HepG2 (cell line): Measurements from ENCODE around the gene SLC23A3. TPM values are rescaled to one million over a fixed set of nuclear protein-coding genes. Genes with fewer than 3 reads are reported as not detected.

Source experiments
- ATF1 ChIP-seq: IDR thresholded peaks from 2 replicates; pipeline ENCODE4 v1.6.1; 2016; ENCODE audit warnings: mild to moderate bottlenecking, control low read depth
- CBFB ChIP-seq: sonication (generic); formaldehyde crosslinking; IDR thresholded peaks from 2 replicates; pipeline ENCODE4 v1.4.0; 2020; ENCODE audit warnings: missing genetic modification reagents
- CREB3 ChIP-seq: sonication (generic); formaldehyde crosslinking; IDR thresholded peaks from 2 replicates; pipeline ENCODE4 v1.5.0; 2020; ENCODE audit warnings: missing genetic modification reagents
- GATA4 ChIP-seq: sonication (generic); IDR thresholded peaks from 2 replicates; pipeline ENCODE4 v1.6.1; 2016; ENCODE audit warnings: antibody characterized with exemption, low read depth, borderline replicate concordance
- PHF8 ChIP-seq: sonication (generic); formaldehyde crosslinking; IDR thresholded peaks from 2 replicates; pipeline ENCODE4 v1.5.0; 2020; ENCODE audit warnings: missing genetic modification reagents
- RARA ChIP-seq: IDR thresholded peaks from 2 replicates; pipeline ENCODE4 v1.6.1; 2016; ENCODE audit warnings: missing genetic modification reagents, missing compliant biosample characterization
- TBL1XR1 ChIP-seq: fragments of 150-350 bp; IDR thresholded peaks from 2 replicates; pipeline ENCODE4 v1.6.1; 2014; ENCODE audit warnings: borderline replicate concordance, low read length; ENCODE audit not compliant: partially characterized antibody
- ZFP36L1 ChIP-seq: sonication (generic); formaldehyde crosslinking; IDR thresholded peaks from 2 replicates; pipeline ENCODE4 v1.8.0; 2022; ENCODE audit warnings: mild to moderate bottlenecking, missing genetic modification reagents, moderate library complexity
- ZNF430 ChIP-seq: sonication (generic); formaldehyde crosslinking; IDR thresholded peaks from 2 replicates; pipeline ENCODE4 v1.9.0; 2021; ENCODE audit warnings: mild to moderate bottlenecking, missing genetic modification reagents
- ZNF556 ChIP-seq: sonication (generic); formaldehyde crosslinking; IDR thresholded peaks from 2 replicates; pipeline ENCODE4 v1.4.0; 2020; ENCODE audit warnings: mild to moderate bottlenecking, missing genetic modification reagents, borderline replicate concordance
- ZNF691 ChIP-seq: sonication (generic); formaldehyde crosslinking; IDR thresholded peaks from 2 replicates; pipeline ENCODE4 v1.4.0; 2020; ENCODE audit warnings: missing genetic modification reagents, low read depth, mild to moderate bottlenecking, borderline replicate concordance
- ZSCAN9 ChIP-seq: IDR thresholded peaks from 2 replicates; pipeline ENCODE4 v1.6.1; 2016; ENCODE audit warnings: borderline replicate concordance
- polyA plus RNA-seq, 8 experiments: library from polyadenylated mRNA; depleted of rRNA in 3 of 8; stranded (reverse) in 7 of 8; unstranded in 1 of 8; fragments of >200 nt; fragmentation: Illumina TruSeq in 4 of 8; extraction: Trizol in 4 of 8; gene quantifications; 2 replicates each; pipeline versions ENCODE4 v1.2.1 to v1.2.3, GENCODE V29; 2011 to 2016; ENCODE audit warnings: low read depth in 4 of 8, missing spikeins in 1 of 8, mixed read lengths in 1 of 8; ENCODE audit not compliant: insufficient read depth in 1 of 8
- total RNA-seq, 5 experiments: library from RNA; depleted of rRNA; stranded (reverse); fragments of >200 nt; fragmentation: Illumina TruSeq; extraction: Trizol; gene quantifications; 2 replicates each; pipeline ENCODE4 v1.2.3, GENCODE V29; 2016; ENCODE audit warnings: low read depth in 1 of 5
- TF ChIP-seq, protein P1 (sequence below): sonication (generic); formaldehyde crosslinking; IDR thresholded peaks from 2 replicates; pipeline ENCODE4 v1.9.0; 2021; ENCODE audit warnings: missing genetic modification reagents, mild to moderate bottlenecking, borderline replicate concordance
- TF ChIP-seq, protein P2 (sequence below): sonication (generic); formaldehyde crosslinking; IDR thresholded peaks from 2 replicates; pipeline ENCODE4 v1.4.0; 2020; ENCODE audit warnings: missing genetic modification reagents
- TF ChIP-seq, protein P3 (sequence below): sonication (generic); formaldehyde crosslinking; IDR thresholded peaks from 2 replicates; pipeline ENCODE4 v1.5.1; 2020; ENCODE audit warnings: mild to moderate bottlenecking, moderate library complexity, missing genetic modification reagents
- TF ChIP-seq, protein P4 (sequence below): sonication (generic); formaldehyde crosslinking; IDR thresholded peaks from 2 replicates; pipeline ENCODE4 v1.4.0; 2020; ENCODE audit warnings: mild to moderate bottlenecking, low read depth, missing genetic modification reagents
- TF ChIP-seq, protein P5 (sequence below): sonication (generic); formaldehyde crosslinking; IDR thresholded peaks from 2 replicates; pipeline ENCODE4 v1.9.0; 2021; ENCODE audit warnings: missing genetic modification reagents, mild to moderate bottlenecking, borderline replicate concordance

Gene SLC23A3
- total and polyA plus RNA-seq, 2 of the 13 experiments (the other 11 are each of a cell fraction or from before 2014, with no cell fraction given), result 0.38 to 0.78 TPM

DNA sequence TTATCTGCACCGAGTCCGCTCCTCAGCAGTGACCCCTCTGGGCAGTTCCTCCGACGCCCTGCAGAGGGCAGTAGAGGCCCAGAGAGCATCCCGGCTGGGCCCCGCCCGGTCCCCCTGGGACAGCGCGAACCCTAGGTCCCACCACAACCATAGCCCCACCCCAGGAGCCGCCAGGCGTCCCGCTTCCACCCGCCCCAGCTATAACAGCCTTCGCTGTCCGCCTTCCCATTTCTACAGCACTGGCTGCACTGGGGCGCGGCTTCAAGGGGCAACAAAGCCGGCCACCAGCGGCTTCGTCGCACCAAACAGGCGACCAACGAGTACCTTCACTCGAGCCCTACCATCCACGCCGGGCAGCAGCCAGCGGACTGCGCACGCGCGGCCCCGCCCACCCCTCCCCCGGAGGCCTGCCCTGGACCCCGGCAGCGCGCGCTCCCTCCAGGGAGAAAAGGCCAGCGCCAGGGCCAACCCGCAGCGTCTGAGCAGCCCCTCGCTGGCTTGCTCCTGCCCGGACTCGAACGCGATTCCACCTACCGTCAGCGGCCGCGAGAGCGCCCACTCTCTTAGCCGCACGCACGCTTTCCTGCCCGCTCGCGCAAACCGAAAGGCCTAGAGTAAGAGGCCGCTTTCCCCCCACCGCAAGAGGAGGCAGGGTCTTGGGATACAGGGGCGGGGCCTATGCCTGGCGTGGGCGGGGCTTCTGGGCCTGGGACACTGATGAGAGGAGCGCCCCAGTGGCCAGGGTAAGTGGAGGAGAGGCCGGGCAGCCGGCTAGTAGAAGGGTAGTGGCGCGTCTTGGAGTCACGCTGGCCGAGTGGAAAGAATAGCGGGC is 9.4 kb downstream of the SLC23A3 start, which contains the start of gene NHEJ1 (continued):
- TF ChIP-seq, protein P1, sequence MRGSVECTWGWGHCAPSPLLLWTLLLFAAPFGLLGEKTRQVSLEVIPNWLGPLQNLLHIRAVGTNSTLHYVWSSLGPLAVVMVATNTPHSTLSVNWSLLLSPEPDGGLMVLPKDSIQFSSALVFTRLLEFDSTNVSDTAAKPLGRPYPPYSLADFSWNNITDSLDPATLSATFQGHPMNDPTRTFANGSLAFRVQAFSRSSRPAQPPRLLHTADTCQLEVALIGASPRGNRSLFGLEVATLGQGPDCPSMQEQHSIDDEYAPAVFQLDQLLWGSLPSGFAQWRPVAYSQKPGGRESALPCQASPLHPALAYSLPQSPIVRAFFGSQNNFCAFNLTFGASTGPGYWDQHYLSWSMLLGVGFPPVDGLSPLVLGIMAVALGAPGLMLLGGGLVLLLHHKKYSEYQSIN (CRISPR knock-in tag), result no peak
- TF ChIP-seq, protein P2, sequence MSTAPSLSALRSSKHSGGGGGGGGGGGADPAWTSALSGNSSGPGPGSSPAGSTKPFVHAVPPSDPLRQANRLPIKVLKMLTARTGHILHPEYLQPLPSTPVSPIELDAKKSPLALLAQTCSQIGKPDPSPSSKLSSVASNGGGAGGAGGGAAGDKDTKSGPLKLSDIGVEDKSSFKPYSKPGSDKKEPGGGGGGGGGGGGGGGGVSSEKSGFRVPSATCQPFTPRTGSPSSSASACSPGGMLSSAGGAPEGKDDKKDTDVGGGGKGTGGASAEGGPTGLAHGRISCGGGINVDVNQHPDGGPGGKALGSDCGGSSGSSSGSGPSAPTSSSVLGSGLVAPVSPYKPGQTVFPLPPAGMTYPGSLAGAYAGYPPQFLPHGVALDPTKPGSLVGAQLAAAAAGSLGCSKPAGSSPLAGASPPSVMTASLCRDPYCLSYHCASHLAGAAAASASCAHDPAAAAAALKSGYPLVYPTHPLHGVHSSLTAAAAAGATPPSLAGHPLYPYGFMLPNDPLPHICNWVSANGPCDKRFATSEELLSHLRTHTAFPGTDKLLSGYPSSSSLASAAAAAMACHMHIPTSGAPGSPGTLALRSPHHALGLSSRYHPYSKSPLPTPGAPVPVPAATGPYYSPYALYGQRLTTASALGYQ (CRISPR knock-in tag), result peak; percentile 48; the same call in 1 of the 2 replicates
- TF ChIP-seq RARA (CRISPR knock-in tag), result peak; percentile 4; the same call in 1 of the 2 replicates
- peak; percentile 100 for TF ChIP-seq PHF8 (CRISPR knock-in tag)
- TF ChIP-seq, protein P3, sequence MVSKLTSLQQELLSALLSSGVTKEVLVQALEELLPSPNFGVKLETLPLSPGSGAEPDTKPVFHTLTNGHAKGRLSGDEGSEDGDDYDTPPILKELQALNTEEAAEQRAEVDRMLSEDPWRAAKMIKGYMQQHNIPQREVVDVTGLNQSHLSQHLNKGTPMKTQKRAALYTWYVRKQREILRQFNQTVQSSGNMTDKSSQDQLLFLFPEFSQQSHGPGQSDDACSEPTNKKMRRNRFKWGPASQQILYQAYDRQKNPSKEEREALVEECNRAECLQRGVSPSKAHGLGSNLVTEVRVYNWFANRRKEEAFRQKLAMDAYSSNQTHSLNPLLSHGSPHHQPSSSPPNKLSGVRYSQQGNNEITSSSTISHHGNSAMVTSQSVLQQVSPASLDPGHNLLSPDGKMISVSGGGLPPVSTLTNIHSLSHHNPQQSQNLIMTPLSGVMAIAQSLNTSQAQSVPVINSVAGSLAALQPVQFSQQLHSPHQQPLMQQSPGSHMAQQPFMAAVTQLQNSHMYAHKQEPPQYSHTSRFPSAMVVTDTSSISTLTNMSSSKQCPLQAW (CRISPR knock-in tag), result peak; percentile 78
- TF ChIP-seq CBFB (CRISPR knock-in tag), result peak; percentile 72
- peak; percentile 74 for TF ChIP-seq ZNF430 (CRISPR knock-in tag)
- no peak; the same call in 1 of the 2 replicates for TF ChIP-seq GATA4
- peak; percentile 63; the same call in 1 of the 2 replicates for TF ChIP-seq ZFP36L1 (CRISPR knock-in tag)
- no peak for TF ChIP-seq ATF1 (CRISPR knock-in tag)
- TF ChIP-seq ZSCAN9 (CRISPR knock-in tag), result peak; percentile 92; the same call in 1 of the 2 replicates
- TF ChIP-seq TBL1XR1, result no peak
- peak; percentile 41; the same call in 1 of the 2 replicates for TF ChIP-seq ZNF556 (CRISPR knock-in tag)
- TF ChIP-seq, protein P4, sequence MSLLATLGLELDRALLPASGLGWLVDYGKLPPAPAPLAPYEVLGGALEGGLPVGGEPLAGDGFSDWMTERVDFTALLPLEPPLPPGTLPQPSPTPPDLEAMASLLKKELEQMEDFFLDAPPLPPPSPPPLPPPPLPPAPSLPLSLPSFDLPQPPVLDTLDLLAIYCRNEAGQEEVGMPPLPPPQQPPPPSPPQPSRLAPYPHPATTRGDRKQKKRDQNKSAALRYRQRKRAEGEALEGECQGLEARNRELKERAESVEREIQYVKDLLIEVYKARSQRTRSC (CRISPR knock-in tag), result peak; percentile 48; the same call in 1 of the 2 replicates
- TF ChIP-seq, protein P5, sequence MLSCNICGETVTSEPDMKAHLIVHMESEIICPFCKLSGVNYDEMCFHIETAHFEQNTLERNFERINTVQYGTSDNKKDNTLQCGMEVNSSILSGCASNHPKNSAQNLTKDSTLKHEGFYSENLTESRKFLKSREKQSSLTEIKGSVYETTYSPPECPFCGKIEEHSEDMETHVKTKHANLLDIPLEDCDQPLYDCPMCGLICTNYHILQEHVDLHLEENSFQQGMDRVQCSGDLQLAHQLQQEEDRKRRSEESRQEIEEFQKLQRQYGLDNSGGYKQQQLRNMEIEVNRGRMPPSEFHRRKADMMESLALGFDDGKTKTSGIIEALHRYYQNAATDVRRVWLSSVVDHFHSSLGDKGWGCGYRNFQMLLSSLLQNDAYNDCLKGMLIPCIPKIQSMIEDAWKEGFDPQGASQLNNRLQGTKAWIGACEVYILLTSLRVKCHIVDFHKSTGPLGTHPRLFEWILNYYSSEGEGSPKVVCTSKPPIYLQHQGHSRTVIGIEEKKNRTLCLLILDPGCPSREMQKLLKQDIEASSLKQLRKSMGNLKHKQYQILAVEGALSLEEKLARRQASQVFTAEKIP, result no peak
- TF ChIP-seq CREB3 (CRISPR knock-in tag), result peak; percentile 93
- no peak for TF ChIP-seq ZNF691 (CRISPR knock-in tag)
